Activated naive CD4-positive, alpha-beta T cell (primary cell): Measurements from ENCODE around the gene SCYL1.

ENCODE experiments used
- DNase-seq, 4 experiments: peaks; one replicate each; lab custom pipeline; 2025; lab: John Stamatoyannopoulos, UW

The SCYL1 gene

DNA sequence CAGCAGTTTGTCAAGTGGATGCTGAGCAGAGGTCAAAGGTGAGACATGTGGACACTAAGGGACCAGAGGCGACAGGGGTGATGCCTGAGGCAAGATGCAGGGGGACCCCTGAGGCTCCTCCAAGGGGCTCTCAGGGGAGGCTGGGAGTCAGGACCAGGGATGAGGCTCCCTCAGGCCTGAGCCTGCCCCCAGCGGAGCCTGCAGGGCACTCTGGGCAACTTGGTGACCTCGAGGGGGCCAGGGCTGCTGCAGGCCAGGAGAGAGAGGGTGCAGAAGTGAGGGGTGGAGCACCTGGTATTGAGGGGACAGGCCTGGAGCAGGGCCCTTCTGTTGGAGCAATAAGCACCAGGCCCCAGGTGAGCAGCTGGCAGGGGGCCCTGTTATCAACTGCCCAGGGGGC, 57.0 kb downstream of the SCYL1 start:
- DNase-seq, result no peak

- DNase-seq, result no peak
Observed at GRCh38 chr11:65583589-65583988, 58.7 kb downstream of the SCYL1 start.

DNA sequence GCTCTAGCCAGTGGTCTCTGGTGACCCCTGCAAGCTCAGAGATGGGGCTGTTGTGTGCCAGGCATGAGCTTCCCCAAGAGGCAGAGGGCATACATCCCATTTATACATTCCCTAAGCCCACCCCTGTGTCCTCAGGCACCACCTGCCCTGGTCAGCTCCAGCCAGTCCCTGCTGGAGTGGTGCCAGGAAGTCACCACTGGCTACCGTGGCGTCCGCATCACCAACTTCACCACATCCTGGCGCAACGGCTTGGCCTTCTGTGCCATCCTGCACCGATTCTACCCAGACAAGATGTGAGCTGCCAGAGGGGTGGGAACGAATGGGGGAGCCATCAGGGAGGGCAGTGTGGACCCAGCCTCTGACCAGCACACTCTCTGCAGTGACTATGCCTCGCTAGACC, 59.2 kb downstream of the SCYL1 start:
- DNase-seq, result no peak

- DNase-seq, result no peak
Observed at GRCh38 chr11:65584723-65585171, 59.9 kb downstream of the SCYL1 start.

DNA sequence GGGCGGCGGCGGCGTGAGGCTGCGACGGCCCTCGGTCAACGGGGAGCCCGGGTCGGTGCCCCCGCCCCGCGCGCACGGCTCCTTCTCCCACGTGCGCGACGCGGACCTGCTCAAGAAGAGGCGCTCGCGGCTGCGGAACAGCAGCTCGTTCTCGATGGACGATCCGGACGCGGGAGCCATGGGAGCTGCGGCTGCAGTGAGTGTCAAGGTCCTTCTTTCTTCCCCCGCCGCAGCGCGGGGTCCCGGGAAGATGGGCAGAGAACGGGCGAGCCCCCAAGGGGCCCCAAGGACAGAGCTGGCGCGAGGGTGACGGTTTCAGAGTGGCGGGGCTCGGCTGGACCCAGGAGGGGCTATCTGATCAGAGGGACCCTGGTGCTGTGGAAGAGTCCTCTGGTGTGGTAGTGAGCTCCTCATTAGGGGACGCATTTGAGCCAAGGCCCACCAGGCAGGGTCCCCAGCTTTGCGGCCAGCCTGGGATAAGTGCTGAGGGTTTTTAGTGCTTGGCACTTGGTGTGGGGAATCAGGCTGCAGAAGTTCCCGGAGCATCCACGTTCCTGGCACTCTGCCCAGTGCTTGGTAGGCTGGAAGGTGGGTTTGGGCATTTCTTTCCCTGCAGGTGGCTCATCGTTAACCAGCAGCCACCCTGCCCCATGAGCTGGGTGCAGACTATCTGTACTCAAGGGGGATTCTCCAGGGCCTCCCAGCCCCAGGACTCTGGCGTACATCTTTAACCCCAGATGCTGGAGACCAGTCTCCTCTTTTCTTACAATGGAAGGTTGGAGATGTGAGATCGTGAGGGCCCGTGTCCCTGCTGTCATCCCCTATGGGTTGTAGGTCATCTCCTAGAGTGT, 60.7 kb downstream of the SCYL1 start:
- no peak for DNase-seq

GRCh38 chr11:65586247-65586630, 61.4 kb downstream of the SCYL1 start:
- no peak for DNase-seq

DNA sequence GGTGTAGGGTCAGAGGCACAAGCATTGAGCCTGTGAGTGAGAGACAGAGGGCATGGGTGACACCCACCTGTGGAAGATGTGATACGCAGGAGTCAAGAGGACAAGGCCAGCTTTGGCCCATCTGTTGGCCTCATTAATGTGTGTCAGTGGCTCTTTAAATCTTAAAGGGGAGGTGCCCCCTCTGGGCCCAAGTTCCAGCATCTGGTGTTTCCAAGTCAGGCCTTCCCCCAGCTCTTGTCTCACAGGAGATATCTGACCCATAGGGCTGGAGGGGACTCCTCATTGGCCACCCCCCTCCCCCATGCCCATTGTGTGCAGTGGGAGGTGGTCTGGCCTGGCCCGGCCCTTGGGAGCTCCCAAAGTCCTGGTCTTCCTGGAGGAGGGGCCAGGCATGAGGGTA, 61.8 kb downstream of the SCYL1 start:
- no peak for DNase-seq
